ENCODE results near the gene HSPA12B. TPM values are rescaled to one million over a fixed set of nuclear protein-coding genes. Genes with fewer than 3 reads are reported as not detected.

Gene HSPA12B
- total RNA-seq, 2 donors from 2014 or later = 11.2 to 13.4 TPM

- H3K36me3 ChIP-seq = peaks cover 6% of the 10 kb centered on the region
- no peak overlapping the region for H3K4me3 ChIP-seq
- TF ChIP-seq CTCF (IDR thresholded peaks at IDR 0.05) = no peak
- no peaks in the 10 kb centered on the region for H3K9me3 ChIP-seq
- H3K27ac ChIP-seq = no peak overlapping the region
- no peaks in the 10 kb centered on the region for H3K27me3 ChIP-seq
- H3K4me1 ChIP-seq = peaks cover 0 to 47% of the 10 kb centered on the region in 2 donors
- DNase-seq (ENCODE audit: low spot score) = no peak
Observed at GRCh38 chr20:3783511-3784195, 51.2 kb downstream of the HSPA12B start.

- peak overlapping the region in 1 of 2 donors; percentile 64 for H3K4me3 ChIP-seq
- TF ChIP-seq CTCF (IDR thresholded peaks at IDR 0.05) = no peak
- H3K36me3 ChIP-seq = peaks cover 6% of the 10 kb centered on the region
- H3K27me3 ChIP-seq = no peaks in the 10 kb centered on the region
- H3K9me3 ChIP-seq = no peaks in the 10 kb centered on the region
- no peak for DNase-seq (ENCODE audit: low spot score)
- H3K4me1 ChIP-seq = peaks cover 0 to 45% of the 10 kb centered on the region in 2 donors
- H3K27ac ChIP-seq = no peak overlapping the region
Observed at GRCh38 chr20:3784216-3784853, 51.9 kb downstream of the HSPA12B start.

GRCh38 chr20:3784863-3785239 lies 52.4 kb downstream of the HSPA12B start:
- no peak overlapping the region for H3K27ac ChIP-seq
- H3K36me3 ChIP-seq = peaks cover 6% of the 10 kb centered on the region
- peak overlapping the region; percentile 45 to 64 for H3K4me3 ChIP-seq
- peaks cover 0 to 45% of the 10 kb centered on the region in 2 donors for H3K4me1 ChIP-seq
- H3K9me3 ChIP-seq = no peaks in the 10 kb centered on the region
- no peak for TF ChIP-seq CTCF (IDR thresholded peaks at IDR 0.05)
- DNase-seq (ENCODE audit: low spot score) = no peak
- H3K27me3 ChIP-seq = no peaks in the 10 kb centered on the region

- peak overlapping the region; percentile 74 to 87 for H3K27ac ChIP-seq
- H3K4me3 ChIP-seq = peak overlapping the region; percentile 45 to 64
- H3K36me3 ChIP-seq = peaks cover 6% of the 10 kb centered on the region
- TF ChIP-seq CTCF (IDR thresholded peaks at IDR 0.05) = no peak
- H3K4me1 ChIP-seq = peaks cover 0 to 45% of the 10 kb centered on the region in 2 donors
- no peaks in the 10 kb centered on the region for H3K27me3 ChIP-seq
- DNase-seq (ENCODE audit: low spot score) = no peak
- no peaks in the 10 kb centered on the region for H3K9me3 ChIP-seq
Observed at GRCh38 chr20:3785240-3786125, 53.0 kb downstream of the HSPA12B start.

- TF ChIP-seq CTCF (IDR thresholded peaks at IDR 0.05) = no peak
- no peak for DNase-seq (ENCODE audit: low spot score)
- H3K4me1 ChIP-seq = peaks cover 0 to 40% of the 10 kb centered on the region in 2 donors
Observed at GRCh38 chr20:3786126-3786484, 53.6 kb downstream of the HSPA12B start.

More at GRCh38 chr20:3786126-3786484, 53.6 kb downstream of the HSPA12B start:
- H3K27me3 ChIP-seq = no peaks in the 10 kb centered on the region
- peaks cover 6% of the 10 kb centered on the region for H3K36me3 ChIP-seq
- peak overlapping the region; percentile 45 to 64 for H3K4me3 ChIP-seq
- H3K9me3 ChIP-seq = no peaks in the 10 kb centered on the region
- peak overlapping the region; percentile 74 to 87 for H3K27ac ChIP-seq
